ENCODE results near the gene RNASEH2C.
"Not testable (repeated sequence)": the region's sequence is repeated elsewhere in the genome, so short reads cannot be mapped to it uniquely, and the experiment has no call there.

The RNASEH2C gene

GRCh38 chr11:65720211-65720934, at the start of gene RNASEH2C:
Gene RNASEH2C (minus strand): TSS chr11:65720798. CDS start chr11:65720758, 40 bp downstream.
- no peak for DNase-seq

GRCh38 chr11:65767806-65768205, 47.2 kb upstream of the RNASEH2C start:
- DNase-seq: not testable (repeated sequence)

- DNase-seq: no peak
These were observed 46.8 kb upstream of the RNASEH2C start for GRCh38 chr11:65767406-65767805.

DNA sequence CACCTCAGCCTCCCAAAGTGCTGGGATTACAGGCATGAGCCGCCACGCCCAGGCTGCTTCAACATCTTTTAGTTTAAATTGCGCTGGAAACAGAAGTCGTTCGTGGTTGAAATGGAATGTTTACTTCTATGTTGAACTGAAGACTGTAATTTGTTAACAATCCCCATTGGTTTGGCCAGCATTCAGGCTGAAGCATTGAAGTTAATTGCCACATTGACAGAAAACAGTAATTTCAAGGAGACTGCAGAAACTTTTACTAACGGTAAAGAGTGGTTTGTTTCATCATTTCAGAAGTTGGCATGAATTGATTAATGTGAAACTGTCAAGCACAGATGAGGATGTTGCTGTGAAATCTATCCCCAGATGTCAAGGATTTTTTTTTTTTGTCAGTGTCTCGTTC, 45.9 kb upstream of the RNASEH2C start:
- no peak for DNase-seq

DNA sequence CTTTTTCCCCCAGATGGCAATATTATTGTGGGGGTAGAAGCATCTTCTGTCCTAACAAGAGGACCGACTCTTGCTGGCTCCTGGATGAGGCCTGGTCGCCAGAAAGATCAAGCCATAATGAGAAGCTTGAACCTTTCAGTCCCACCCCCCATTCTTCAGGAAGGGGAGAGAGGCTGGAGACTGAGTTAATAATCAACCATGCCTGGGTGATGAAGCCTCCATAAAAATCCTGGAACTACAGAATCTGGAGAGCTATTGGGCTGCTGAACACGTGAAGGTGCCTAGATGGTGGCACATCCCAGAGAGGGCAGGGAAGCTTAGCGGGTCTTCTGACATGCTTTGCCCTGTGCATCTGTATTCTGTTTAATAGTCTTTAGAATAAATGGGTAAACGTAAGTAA, 43.8 kb upstream of the RNASEH2C start:
- no peak for DNase-seq

- DNase-seq: not testable (repeated sequence)
These were observed 42.2 kb upstream of the RNASEH2C start for GRCh38 chr11:65762816-65763215.

- DNase-seq: not testable (repeated sequence)
These were observed 41.6 kb upstream of the RNASEH2C start for GRCh38 chr11:65762169-65762568.

GRCh38 chr11:65745049-65745448, 24.5 kb upstream of the RNASEH2C start:
- DNase-seq: no peak

- no peak for DNase-seq
These were observed 24.1 kb upstream of the RNASEH2C start for GRCh38 chr11:65744699-65745042.

GRCh38 chr11:65744026-65744698, 23.6 kb upstream of the RNASEH2C start:
- DNase-seq: no peak

- DNase-seq: no peak
These were observed 23.1 kb upstream of the RNASEH2C start for GRCh38 chr11:65743681-65744025.

DNA sequence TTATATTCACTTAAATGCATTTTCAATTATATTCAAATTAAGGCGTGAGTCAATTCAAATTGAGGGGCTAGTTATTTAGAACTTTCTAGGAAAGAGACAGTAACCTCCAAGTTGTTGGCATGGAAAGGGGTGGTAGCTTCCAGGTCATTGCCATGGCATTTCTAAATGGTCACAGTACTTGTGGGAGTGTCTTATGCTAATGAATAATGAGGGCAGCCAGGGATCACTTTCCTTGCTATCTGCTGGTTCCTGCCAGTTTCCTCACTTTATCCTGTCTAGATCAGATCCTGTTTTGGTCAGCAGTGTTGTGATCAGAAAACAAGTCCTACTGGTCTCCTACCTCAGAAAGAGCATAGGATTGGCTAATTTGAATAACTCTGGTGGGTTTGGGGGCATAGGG, 21.8 kb upstream of the RNASEH2C start:
- no peak for DNase-seq

GRCh38 chr11:65741185-65741584, 20.6 kb upstream of the RNASEH2C start:
- no peak for DNase-seq

- no peak for DNase-seq
These were observed 18.4 kb upstream of the RNASEH2C start for GRCh38 chr11:65739022-65739421.

- no peak for DNase-seq
These were observed 16.2 kb upstream of the RNASEH2C start for GRCh38 chr11:65736810-65737209.

GRCh38 chr11:65735111-65735510, 14.5 kb upstream of the RNASEH2C start:
- DNase-seq: not testable (repeated sequence)

DNA sequence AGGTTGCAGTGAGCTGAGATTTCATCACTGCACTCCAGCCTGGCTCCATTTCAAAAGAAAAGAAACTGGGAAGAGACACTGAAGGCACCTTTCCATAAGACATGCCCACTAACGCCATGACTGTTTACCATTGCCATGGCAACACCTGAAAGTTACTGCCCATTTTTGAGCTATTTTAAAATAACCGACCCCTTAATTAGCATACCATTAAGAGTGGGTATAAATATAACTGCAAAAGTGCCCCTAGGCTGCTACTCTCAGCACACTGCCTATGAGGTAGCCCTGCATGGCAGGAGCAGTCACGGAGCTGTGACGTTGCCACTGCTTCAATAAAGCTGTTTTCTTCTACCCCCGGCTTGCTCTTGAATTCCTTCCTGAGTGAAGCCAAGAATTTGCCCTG, 9.9 kb upstream of the RNASEH2C start:
- DNase-seq: no peak

- no peak for DNase-seq
These were observed 7.3 kb upstream of the RNASEH2C start for GRCh38 chr11:65727865-65728264.

- no peak for DNase-seq
These were observed 6.1 kb upstream of the RNASEH2C start for GRCh38 chr11:65726660-65727059.

GRCh38 chr11:65722261-65722660, 1.7 kb upstream of the RNASEH2C start:
- DNase-seq: no peak

DNA sequence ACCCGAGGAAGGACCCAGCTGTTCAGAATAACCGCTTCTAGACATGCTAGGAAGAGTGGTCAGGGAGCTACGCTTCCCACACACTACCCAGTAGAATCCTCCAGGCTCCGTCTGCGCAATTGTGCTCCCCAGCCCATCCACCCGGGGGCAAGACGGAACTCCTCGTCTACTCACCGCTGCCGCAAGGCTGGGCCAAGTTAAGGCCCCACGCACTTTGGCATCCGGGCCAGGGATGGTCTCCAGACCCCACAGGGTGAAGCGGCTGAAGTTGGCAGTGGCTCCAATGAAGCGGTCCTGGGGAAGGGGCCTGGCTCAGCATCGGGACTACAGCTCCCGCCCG, 757 bp downstream of the RNASEH2C start:
- no peak for DNase-seq

DNA sequence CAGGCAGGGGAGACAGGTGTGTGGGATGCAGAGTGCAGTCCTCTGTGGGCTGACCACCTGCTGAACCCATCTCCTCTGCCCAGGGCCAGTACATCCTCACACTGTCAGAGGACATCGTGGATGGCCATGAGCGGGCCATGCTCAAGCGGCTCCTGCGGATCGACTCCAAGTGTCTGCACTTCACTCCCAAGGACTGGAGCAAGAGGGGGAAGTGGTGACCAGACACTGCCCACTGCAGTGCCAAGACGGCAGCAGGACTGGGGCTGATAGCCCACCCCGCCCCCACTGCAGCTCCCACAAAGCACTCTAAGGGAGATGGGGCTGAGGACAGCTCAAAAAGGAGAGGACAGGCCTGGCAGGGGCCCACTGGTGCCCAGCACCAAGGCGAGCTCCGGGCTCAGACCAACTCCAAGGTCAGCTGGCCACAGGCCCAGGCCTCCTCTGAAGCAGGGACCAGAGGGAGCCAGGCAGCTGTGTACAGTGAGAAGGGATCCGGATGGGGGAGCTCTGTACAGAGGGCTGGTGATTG, 1.6 kb downstream of the RNASEH2C start:
- DNase-seq: no peak

DNA sequence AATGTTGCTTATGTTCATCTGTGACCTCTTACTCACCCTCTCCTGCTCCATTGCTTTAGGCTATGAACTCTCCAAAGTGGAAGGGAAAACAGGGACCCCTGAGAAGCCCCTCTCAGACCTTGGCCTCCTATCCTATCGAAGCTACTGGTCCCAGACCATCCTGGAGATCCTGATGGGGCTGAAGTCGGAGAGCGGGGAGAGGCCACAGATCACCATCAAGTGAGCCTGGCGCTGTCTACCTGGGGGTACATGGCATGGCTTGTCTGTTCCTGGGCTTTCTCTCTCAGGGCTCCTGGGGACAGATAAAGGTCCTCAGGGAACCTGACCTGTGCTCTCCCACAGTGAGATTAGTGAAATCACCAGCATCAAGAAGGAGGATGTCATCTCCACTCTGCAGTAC, 2.1 kb downstream of the RNASEH2C start:
- no peak for DNase-seq

- DNase-seq: no peak
These were observed 2.7 kb downstream of the RNASEH2C start for GRCh38 chr11:65717906-65718305.
